T-helper 2 cell treated with Interferon-gamma antibody and Interleukin-4, amounts not matched to agents 5 μg/mL and 100 μg/mL, for 36 hours (primary cell): ENCODE data around the gene CTNNA3.

Experiments used
- DNase-seq: peaks from one replicate; pipeline ENCODE4 v3.0.0; 2021; ENCODE audit warnings: low spot score
- H3K27ac Mint-ChIP-seq: one replicate; pipeline ENCODE4 v1.8.0; 2021; ENCODE audit warnings: mild to moderate bottlenecking, mixed read lengths
- H3K27me3 Mint-ChIP-seq: one replicate; pipeline ENCODE4 v1.8.0; 2021; ENCODE audit warnings: low read depth, mixed read lengths
- H3K36me3 Mint-ChIP-seq: one replicate; pipeline ENCODE4 v1.8.0; 2021; ENCODE audit warnings: low read depth, mixed read lengths
- H3K4me1 Mint-ChIP-seq: one replicate; pipeline ENCODE4 v1.8.0; 2021; ENCODE audit warnings: low read depth, mixed read lengths
- H3K4me3 Mint-ChIP-seq: one replicate; pipeline ENCODE4 v1.8.0; 2022; ENCODE audit warnings: mild to moderate bottlenecking, moderate library complexity, mixed read lengths
- H3K9me3 Mint-ChIP-seq: one replicate; pipeline ENCODE4 v1.8.0; 2021; ENCODE audit warnings: mixed read lengths

Gene CTNNA3

GRCh38 chr10:66958466-66958865 lies 737.5 kb downstream of the CTNNA3 start:
- H3K4me1 Mint-ChIP-seq = no peaks in the 10 kb centered on the region
- no peaks in the 10 kb centered on the region for H3K9me3 Mint-ChIP-seq
- H3K27ac Mint-ChIP-seq = no peak overlapping the region
- no peaks in the 10 kb centered on the region for H3K36me3 Mint-ChIP-seq
- DNase-seq = no peak
- H3K27me3 Mint-ChIP-seq = peaks cover 7% of the 10 kb centered on the region
- H3K4me3 Mint-ChIP-seq = no peak overlapping the region

GRCh38 chr10:66951896-66952295 lies 744.1 kb downstream of the CTNNA3 start:
- Mint-ChIP-seq H3K27me3 (no peaks in the 10 kb centered on the region), H3K9me3 (no peaks in the 10 kb centered on the region), H3K4me1 (no peaks in the 10 kb centered on the region), H3K36me3 (no peaks in the 10 kb centered on the region), H3K4me3 (no peak overlapping the region), H3K27ac (no peak overlapping the region)
- no peak for DNase-seq

GRCh38 chr10:66943590-66943989 lies 752.4 kb downstream of the CTNNA3 start:
- no peak overlapping the region for H3K27ac Mint-ChIP-seq
- no peaks in the 10 kb centered on the region for H3K27me3 Mint-ChIP-seq
- H3K36me3 Mint-ChIP-seq = no peaks in the 10 kb centered on the region
- no peaks in the 10 kb centered on the region for H3K9me3 Mint-ChIP-seq
- no peak for DNase-seq
- no peaks in the 10 kb centered on the region for H3K4me1 Mint-ChIP-seq
- no peak overlapping the region for H3K4me3 Mint-ChIP-seq

GRCh38 chr10:66942407-66942806 lies 753.6 kb downstream of the CTNNA3 start:
- H3K27me3 Mint-ChIP-seq = no peaks in the 10 kb centered on the region
- H3K4me1 Mint-ChIP-seq = no peaks in the 10 kb centered on the region
- no peaks in the 10 kb centered on the region for H3K36me3 Mint-ChIP-seq
- H3K4me3 Mint-ChIP-seq = no peak overlapping the region
- no peaks in the 10 kb centered on the region for H3K9me3 Mint-ChIP-seq
- DNase-seq = no peak
- H3K27ac Mint-ChIP-seq = no peak overlapping the region

GRCh38 chr10:66941491-66941890 lies 754.5 kb downstream of the CTNNA3 start:
- H3K9me3 Mint-ChIP-seq = no peaks in the 10 kb centered on the region
- H3K4me1 Mint-ChIP-seq = no peaks in the 10 kb centered on the region
- H3K27ac Mint-ChIP-seq = no peak overlapping the region
- DNase-seq = no peak
- H3K27me3 Mint-ChIP-seq = no peaks in the 10 kb centered on the region
- no peak overlapping the region for H3K4me3 Mint-ChIP-seq
- H3K36me3 Mint-ChIP-seq = no peaks in the 10 kb centered on the region

- no peak for DNase-seq
- H3K27me3 Mint-ChIP-seq = no peaks in the 10 kb centered on the region
- H3K9me3 Mint-ChIP-seq = no peaks in the 10 kb centered on the region
- H3K27ac Mint-ChIP-seq = no peak overlapping the region
- H3K4me3 Mint-ChIP-seq = no peak overlapping the region
- H3K36me3 Mint-ChIP-seq = no peaks in the 10 kb centered on the region
- no peaks in the 10 kb centered on the region for H3K4me1 Mint-ChIP-seq
Measured at GRCh38 chr10:66940965-66941364, 755.0 kb downstream of the CTNNA3 start.

GRCh38 chr10:66934711-66935110 lies 761.3 kb downstream of the CTNNA3 start:
- no peaks in the 10 kb centered on the region for H3K36me3 Mint-ChIP-seq
- no peaks in the 10 kb centered on the region for H3K4me1 Mint-ChIP-seq
- H3K4me3 Mint-ChIP-seq = no peak overlapping the region
- H3K27me3 Mint-ChIP-seq = peaks cover 4% of the 10 kb centered on the region
- no peak for DNase-seq
- no peak overlapping the region for H3K27ac Mint-ChIP-seq
- no peaks in the 10 kb centered on the region for H3K9me3 Mint-ChIP-seq

- Mint-ChIP-seq H3K9me3 (no peaks in the 10 kb centered on the region), H3K4me3 (no peak overlapping the region), H3K4me1 (no peaks in the 10 kb centered on the region), H3K27ac (no peak overlapping the region), H3K27me3 (peaks cover 31% of the 10 kb centered on the region), H3K36me3 (no peaks in the 10 kb centered on the region)
- no peak for DNase-seq
Measured at GRCh38 chr10:66931949-66932343, 764.0 kb downstream of the CTNNA3 start.

- Mint-ChIP-seq H3K9me3 (no peaks in the 10 kb centered on the region), H3K4me1 (no peaks in the 10 kb centered on the region), H3K36me3 (no peaks in the 10 kb centered on the region), H3K27me3 (peaks cover 33% of the 10 kb centered on the region), H3K4me3 (no peak overlapping the region), H3K27ac (no peak overlapping the region)
- no peak for DNase-seq
Measured at GRCh38 chr10:66931340-66931948, 764.6 kb downstream of the CTNNA3 start.

GRCh38 chr10:66929375-66929774 lies 766.6 kb downstream of the CTNNA3 start:
- H3K27ac Mint-ChIP-seq = no peak overlapping the region
- H3K27me3 Mint-ChIP-seq = peaks cover 41% of the 10 kb centered on the region
- H3K9me3 Mint-ChIP-seq = no peaks in the 10 kb centered on the region
- no peak overlapping the region for H3K4me3 Mint-ChIP-seq
- DNase-seq = no peak
- no peaks in the 10 kb centered on the region for H3K36me3 Mint-ChIP-seq
- no peaks in the 10 kb centered on the region for H3K4me1 Mint-ChIP-seq

- no peak overlapping the region for H3K4me3 Mint-ChIP-seq
- no peaks in the 10 kb centered on the region for H3K4me1 Mint-ChIP-seq
- H3K36me3 Mint-ChIP-seq = no peaks in the 10 kb centered on the region
- H3K9me3 Mint-ChIP-seq = no peaks in the 10 kb centered on the region
- H3K27me3 Mint-ChIP-seq = peaks cover 41% of the 10 kb centered on the region
- no peak overlapping the region for H3K27ac Mint-ChIP-seq
- DNase-seq = no peak
Measured at GRCh38 chr10:66928776-66929175, 767.2 kb downstream of the CTNNA3 start.

- H3K27ac Mint-ChIP-seq = no peak overlapping the region
- H3K27me3 Mint-ChIP-seq = peaks cover 41% of the 10 kb centered on the region
- no peaks in the 10 kb centered on the region for H3K36me3 Mint-ChIP-seq
- no peaks in the 10 kb centered on the region for H3K9me3 Mint-ChIP-seq
- DNase-seq = no peak
- H3K4me3 Mint-ChIP-seq = no peak overlapping the region
- no peaks in the 10 kb centered on the region for H3K4me1 Mint-ChIP-seq
Measured at GRCh38 chr10:66927971-66928770, 767.8 kb downstream of the CTNNA3 start.

- DNase-seq = no peak
- Mint-ChIP-seq H3K36me3 (no peaks in the 10 kb centered on the region), H3K27ac (no peak overlapping the region), H3K4me1 (no peaks in the 10 kb centered on the region), H3K4me3 (no peak overlapping the region), H3K9me3 (no peaks in the 10 kb centered on the region), H3K27me3 (peaks cover 41% of the 10 kb centered on the region)
Measured at GRCh38 chr10:66927251-66927935, 768.6 kb downstream of the CTNNA3 start.

GRCh38 chr10:66926841-66927240 lies 769.2 kb downstream of the CTNNA3 start:
- H3K4me3 Mint-ChIP-seq = no peak overlapping the region
- H3K27ac Mint-ChIP-seq = no peak overlapping the region
- no peak for DNase-seq
- no peaks in the 10 kb centered on the region for H3K9me3 Mint-ChIP-seq
- H3K27me3 Mint-ChIP-seq = peaks cover 41% of the 10 kb centered on the region
- no peaks in the 10 kb centered on the region for H3K4me1 Mint-ChIP-seq
- no peaks in the 10 kb centered on the region for H3K36me3 Mint-ChIP-seq
